ENCODE measurements around the gene SOWAHC.

DNA sequence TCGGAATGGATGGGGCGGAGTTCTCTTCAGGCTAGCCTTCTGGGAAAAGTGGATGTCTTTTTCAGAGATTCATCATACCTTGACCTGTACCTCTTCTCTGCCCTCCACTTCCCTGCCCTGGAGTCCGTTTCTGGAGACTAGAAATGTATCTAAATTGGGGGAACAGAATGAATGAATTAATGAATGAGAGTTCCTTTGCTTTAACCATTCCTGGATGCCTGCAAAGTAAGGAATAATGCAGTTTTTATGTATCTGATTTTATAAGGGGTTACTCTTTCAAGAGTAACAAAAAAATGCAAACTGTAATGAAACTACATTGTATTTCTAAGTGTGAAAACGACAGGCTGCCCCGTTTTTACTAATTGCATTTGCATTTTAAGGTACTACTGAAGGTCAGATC lies 2.0 kb downstream of the SOWAHC start:
- TF ChIP-seq, protein P1, sequence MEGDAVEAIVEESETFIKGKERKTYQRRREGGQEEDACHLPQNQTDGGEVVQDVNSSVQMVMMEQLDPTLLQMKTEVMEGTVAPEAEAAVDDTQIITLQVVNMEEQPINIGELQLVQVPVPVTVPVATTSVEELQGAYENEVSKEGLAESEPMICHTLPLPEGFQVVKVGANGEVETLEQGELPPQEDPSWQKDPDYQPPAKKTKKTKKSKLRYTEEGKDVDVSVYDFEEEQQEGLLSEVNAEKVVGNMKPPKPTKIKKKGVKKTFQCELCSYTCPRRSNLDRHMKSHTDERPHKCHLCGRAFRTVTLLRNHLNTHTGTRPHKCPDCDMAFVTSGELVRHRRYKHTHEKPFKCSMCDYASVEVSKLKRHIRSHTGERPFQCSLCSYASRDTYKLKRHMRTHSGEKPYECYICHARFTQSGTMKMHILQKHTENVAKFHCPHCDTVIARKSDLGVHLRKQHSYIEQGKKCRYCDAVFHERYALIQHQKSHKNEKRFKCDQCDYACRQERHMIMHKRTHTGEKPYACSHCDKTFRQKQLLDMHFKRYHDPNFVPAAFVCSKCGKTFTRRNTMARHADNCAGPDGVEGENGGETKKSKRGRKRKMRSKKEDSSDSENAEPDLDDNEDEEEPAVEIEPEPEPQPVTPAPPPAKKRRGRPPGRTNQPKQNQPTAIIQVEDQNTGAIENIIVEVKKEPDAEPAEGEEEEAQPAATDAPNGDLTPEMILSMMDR (conservative IDR thresholded peaks at IDR 0.05 in 1 of 2, IDR thresholded peaks at IDR 0.05 in 1 of 2; ENCODE audit: low read depth in 1 of 2, low read length in 2 of 2) = no peak
- TF ChIP-seq EZH2 (IDR thresholded peaks at IDR 0.05; ENCODE audit: low read length, missing control alignments) = no peak
